ENCODE data around the gene VTI1B. TPM values are rescaled to one million over a fixed set of nuclear protein-coding genes. Genes with fewer than 3 reads are reported as not detected.
"Not testable (repeated sequence)": the region's sequence is repeated elsewhere in the genome, so short reads cannot be mapped to it uniquely, and the experiment has no call there.

Gene VTI1B
- total RNA-seq, 4 donors from 2014 or later = 39.9 to 52.6 (median 47.4) TPM

GRCh38 chr14:67610491-67610890 lies 63.9 kb downstream of the VTI1B start:
- no peak overlapping the region for H3K4me3 ChIP-seq (ENCODE audit: low read depth, poor library complexity, severe bottlenecking)
- TF ChIP-seq CTCF (IDR thresholded peaks at IDR 0.05) = no peak
- TF ChIP-seq POLR2A (IDR thresholded peaks at IDR 0.05) = no peak
- WGBS, 2 donors = 87 to 93% methylated on average over 1 of the region's 1 CpG
- DNase-seq (ENCODE audit: low spot score in 2 of 2) = no peak
- intact Hi-C loops (cut with DNase I; ENCODE audit: low total_unique reads) = loop anchor here (10.0 kb wide), 1 partner anchor 54 kb away; no protein-coding TSS in a partner anchor

DNA sequence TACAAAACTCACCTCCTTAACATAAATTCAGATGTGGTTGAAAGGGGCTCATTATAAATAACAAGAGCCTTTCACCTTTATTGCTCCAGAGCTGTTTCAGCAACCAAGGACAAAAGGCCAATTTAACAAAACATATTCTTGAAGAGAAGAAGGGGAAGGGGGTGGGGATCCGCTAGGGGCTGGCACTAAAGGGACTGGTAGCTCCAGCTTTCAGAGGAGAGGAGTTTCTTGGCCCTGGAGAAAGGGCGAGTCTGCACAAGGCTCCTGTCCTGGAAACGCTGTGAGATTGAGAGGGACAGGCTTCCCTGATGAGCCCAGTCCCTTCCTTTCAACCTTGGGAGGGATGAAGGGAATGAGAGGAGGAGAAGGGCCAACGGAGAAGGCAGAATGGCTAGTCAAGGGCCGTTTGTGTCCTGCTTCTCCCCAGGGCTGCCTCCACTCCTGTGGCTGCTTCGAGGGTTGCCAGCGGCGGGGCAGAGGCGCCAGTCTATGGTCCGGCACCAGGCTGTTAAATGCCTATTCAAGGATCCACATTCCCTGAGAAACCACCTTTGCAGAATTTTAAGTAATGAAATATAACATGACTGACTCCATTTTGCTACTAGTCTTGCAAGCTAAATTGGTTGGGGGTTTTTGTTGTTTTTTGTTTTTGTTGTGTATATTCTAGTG lies 64.7 kb downstream of the VTI1B start:
- H3K4me3 ChIP-seq (ENCODE audit: low read depth, poor library complexity, severe bottlenecking) = no peak overlapping the region
- 55 to 63% methylated on average over 10 of the region's 10 CpGs for WGBS, 2 donors
- TF ChIP-seq POLR2A (IDR thresholded peaks at IDR 0.05) (no peak), CTCF (IDR thresholded peaks at IDR 0.05) (no peak)
- DNase-seq (ENCODE audit: low spot score in 2 of 2) = no peak
- intact Hi-C loops (cut with DNase I; ENCODE audit: low total_unique reads) = loop anchor here (10.0 kb wide), 1 partner anchor 55 kb away; no protein-coding TSS in a partner anchor

DNA sequence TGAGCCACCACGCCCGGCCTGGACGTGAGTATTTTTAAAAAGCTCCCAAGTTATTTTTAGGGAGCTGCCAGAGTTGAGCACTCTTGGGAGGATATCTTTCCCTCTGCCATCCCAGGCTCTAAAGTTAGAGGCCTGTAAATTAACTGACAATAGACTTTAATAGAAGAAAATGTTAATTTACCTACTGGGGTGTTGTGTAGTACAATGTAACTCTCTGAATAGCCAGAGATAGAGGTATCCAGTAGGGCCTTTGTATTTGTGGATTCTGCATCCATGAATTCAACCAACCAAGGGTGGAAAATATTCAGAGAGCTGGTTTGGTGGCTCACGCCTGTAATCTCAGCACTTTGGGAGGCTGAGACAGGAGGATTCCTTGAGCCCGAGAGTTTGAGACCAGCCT lies 66.8 kb downstream of the VTI1B start:
- intact Hi-C loops (cut with DNase I; ENCODE audit: low total_unique reads) = no loop called here
- DNase-seq (ENCODE audit: low spot score in 2 of 2) = peak in 1 of 2 donors; percentile 14
- WGBS, 2 donors = 92 to 95% methylated on average over 5 of the region's 5 CpGs
- TF ChIP-seq CTCF (IDR thresholded peaks at IDR 0.05) = no peak
- TF ChIP-seq POLR2A (IDR thresholded peaks at IDR 0.05) = no peak
- no peak overlapping the region for H3K4me3 ChIP-seq (ENCODE audit: low read depth, poor library complexity, severe bottlenecking)

DNA sequence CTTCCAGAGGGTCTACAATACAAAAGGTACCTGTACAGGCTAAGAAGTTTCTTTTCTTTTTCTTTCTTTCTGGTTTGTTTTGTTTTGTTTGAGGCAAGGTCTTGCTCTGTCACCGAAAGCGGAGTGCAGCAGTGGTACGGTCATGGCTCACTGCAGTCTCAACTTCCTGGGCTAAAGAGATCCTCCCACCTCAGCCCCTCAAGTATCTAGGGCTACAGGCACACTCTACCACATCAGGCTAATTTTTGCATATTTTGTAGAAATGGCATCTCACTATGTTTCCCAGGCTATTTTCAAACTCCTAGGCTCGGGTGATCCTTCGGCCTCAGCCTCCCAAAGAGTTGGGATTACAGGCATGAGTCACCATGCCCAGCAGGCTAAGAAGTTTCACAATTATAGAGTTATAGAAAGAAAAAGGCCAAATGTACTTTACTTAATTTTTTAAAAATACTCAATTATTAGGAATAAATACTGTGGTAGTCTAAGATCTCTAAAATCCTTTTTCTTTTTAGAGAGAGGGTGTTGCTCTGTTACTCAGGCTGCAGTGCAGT lies 71.4 kb downstream of the VTI1B start:
- 56 to 69% methylated on average over 5 of the region's 5 CpGs for WGBS, 2 donors
- no peak for TF ChIP-seq CTCF (IDR thresholded peaks at IDR 0.05)
- no peak for TF ChIP-seq POLR2A (IDR thresholded peaks at IDR 0.05)
- intact Hi-C loops (cut with DNase I; ENCODE audit: low total_unique reads) = no loop called here
- peak in 1 of 2 donors; percentile 18 for DNase-seq (ENCODE audit: low spot score in 2 of 2)
- no peak overlapping the region for H3K4me3 ChIP-seq (ENCODE audit: low read depth, poor library complexity, severe bottlenecking)

GRCh38 chr14:67602076-67602475 lies 72.4 kb downstream of the VTI1B start:
- intact Hi-C loops (cut with DNase I; ENCODE audit: low total_unique reads) = no loop called here
- WGBS, 2 donors = 71 to 77% methylated on average over 7 of the region's 7 CpGs
- H3K4me3 ChIP-seq (ENCODE audit: low read depth, poor library complexity, severe bottlenecking) = no peak overlapping the region

DNA sequence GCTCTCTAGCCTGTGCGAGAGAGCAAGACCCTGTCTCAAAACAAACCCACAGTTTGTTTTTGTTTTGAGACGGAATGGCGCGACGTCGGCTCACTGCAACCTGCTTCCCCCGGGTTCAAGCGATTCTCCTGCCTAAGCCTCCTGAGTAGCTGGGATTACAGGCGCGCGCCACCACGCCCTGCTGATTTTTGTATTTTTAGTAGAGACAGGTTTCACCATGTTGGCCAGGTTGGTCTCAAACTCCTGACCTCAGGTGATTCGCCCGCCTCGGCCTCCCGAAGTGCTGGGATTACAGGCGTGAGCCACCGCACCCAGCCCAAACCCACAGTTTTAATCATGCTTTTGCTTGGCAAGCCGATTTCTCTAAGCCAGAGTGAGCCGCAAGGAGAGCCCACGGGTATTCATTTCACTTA lies 73.9 kb downstream of the VTI1B start:
- DNase-seq (ENCODE audit: low spot score in 2 of 2) = peak in 1 of 2 donors; percentile 82

More at GRCh38 chr14:67602076-67602475, 72.4 kb downstream of the VTI1B start:
- TF ChIP-seq POLR2A (IDR thresholded peaks at IDR 0.05) (no peak), CTCF (IDR thresholded peaks at IDR 0.05) (no peak)
- DNase-seq (ENCODE audit: low spot score in 2 of 2) = peak in 1 of 2 donors; percentile 21

More for the DNA sequence above, 73.9 kb downstream of the VTI1B start:
- peak overlapping the region; percentile 72 for H3K4me3 ChIP-seq (ENCODE audit: low read depth, poor library complexity, severe bottlenecking)
- 86 to 87% methylated on average over 19 to 21 of the region's 21 CpGs for WGBS, 2 donors
- intact Hi-C loops (cut with DNase I; ENCODE audit: low total_unique reads) = not testable (repeated sequence)
